ENCODE measurements around the gene ALOXE3. TPM values are rescaled to one million over a fixed set of nuclear protein-coding genes. Genes with fewer than 3 reads are reported as not detected.

The ALOXE3 gene
- total RNA-seq, 1 donor from 2014 or later = not detected

GRCh38 chr17:8159459-8160223, 41.3 kb upstream of the ALOXE3 start:
- Histone ChIP-seq H3K27ac (no peak overlapping the region), H3F3A (ENCODE audit: low read depth) (peaks cover 69% of the 10 kb centered on the region), H3K27me3 (no peaks in the 10 kb centered on the region), H3K9ac (no peak overlapping the region), H3K4me2 (no peak overlapping the region), H3K36me3 (peaks cover 4% of the 10 kb centered on the region), H3K4me3 (no peak overlapping the region), H3K4me1 (peaks cover 30% of the 10 kb centered on the region), H3K9me3 (ENCODE audit: low read depth) (no peaks in the 10 kb centered on the region), H3K79me2 (ENCODE audit: low read depth) (peaks cover 19% of the 10 kb centered on the region), H4K20me1 (ENCODE audit: low read depth) (peaks cover 39% of the 10 kb centered on the region), H2AFZ (replicated peaks) (no peak overlapping the region)
- H3K27me3 Mint-ChIP-seq (ENCODE audit: insufficient read depth, low read depth) = peaks cover 3% of the 10 kb centered on the region
- H3K36me3 Mint-ChIP-seq = peaks cover 7% of the 10 kb centered on the region
- no peaks in the 10 kb centered on the region for H3K9me3 Mint-ChIP-seq
- TF ChIP-seq EZH2phosphoT487 (IDR thresholded peaks at IDR 0.05) (no peak), CTCF (IDR thresholded peaks at IDR 0.05) (no peak), EZH2 (IDR thresholded peaks at IDR 0.05) (no peak)
- peaks cover 31% of the 10 kb centered on the region for H3K4me1 Mint-ChIP-seq
- H3K4me3 Mint-ChIP-seq = peak overlapping the region; percentile 62
- DNase-seq (ENCODE audit: low spot score) = no peak
- H3K27ac Mint-ChIP-seq = no peak overlapping the region

- H3K27ac Mint-ChIP-seq = no peak overlapping the region
- H3K4me1 Mint-ChIP-seq = peaks cover 29% of the 10 kb centered on the region
- H3F3A ChIP-seq (ENCODE audit: low read depth) = peaks cover 69% of the 10 kb centered on the region
- no peaks in the 10 kb centered on the region for H3K27me3 ChIP-seq
- DNase-seq (ENCODE audit: low spot score) = no peak
- peaks cover 5% of the 10 kb centered on the region for H3K27me3 Mint-ChIP-seq (ENCODE audit: insufficient read depth, low read depth)
- H3K36me3 ChIP-seq = peaks cover 4% of the 10 kb centered on the region
- no peaks in the 10 kb centered on the region for H3K9me3 ChIP-seq (ENCODE audit: low read depth)
- peaks cover 19% of the 10 kb centered on the region for H3K79me2 ChIP-seq (ENCODE audit: low read depth)
- H3K4me2 ChIP-seq = no peak overlapping the region
- H3K4me3 Mint-ChIP-seq = peak overlapping the region; percentile 71
- H3K36me3 Mint-ChIP-seq = peaks cover 7% of the 10 kb centered on the region
- no peak for TF ChIP-seq CTCF (IDR thresholded peaks at IDR 0.05)
- no peak for TF ChIP-seq EZH2phosphoT487 (IDR thresholded peaks at IDR 0.05)
- TF ChIP-seq EZH2 (IDR thresholded peaks at IDR 0.05) = no peak
- no peaks in the 10 kb centered on the region for H3K9me3 Mint-ChIP-seq
- H3K4me3 ChIP-seq = no peak overlapping the region
- peaks cover 28% of the 10 kb centered on the region for H3K4me1 ChIP-seq
- no peak overlapping the region for H2AFZ ChIP-seq (replicated peaks)
- peaks cover 39% of the 10 kb centered on the region for H4K20me1 ChIP-seq (ENCODE audit: low read depth)
- H3K9ac ChIP-seq = no peak overlapping the region
- H3K27ac ChIP-seq = no peak overlapping the region
Measured at GRCh38 chr17:8159032-8159400, 40.7 kb upstream of the ALOXE3 start.

GRCh38 chr17:8158267-8159031, 40.1 kb upstream of the ALOXE3 start:
- H3K4me3 ChIP-seq = no peak overlapping the region
- H4K20me1 ChIP-seq (ENCODE audit: low read depth) = peaks cover 39% of the 10 kb centered on the region
- H3K4me1 ChIP-seq = peaks cover 22% of the 10 kb centered on the region
- Mint-ChIP-seq H3K36me3 (peaks cover 7% of the 10 kb centered on the region), H3K9me3 (no peaks in the 10 kb centered on the region), H3K4me1 (peaks cover 28% of the 10 kb centered on the region), H3K27ac (no peak overlapping the region), H3K4me3 (peak overlapping the region; percentile 71), H3K27me3 (ENCODE audit: insufficient read depth, low read depth) (peaks cover 5% of the 10 kb centered on the region)
- H3K27me3 ChIP-seq = no peaks in the 10 kb centered on the region
- no peaks in the 10 kb centered on the region for H3K9me3 ChIP-seq (ENCODE audit: low read depth)
- no peak overlapping the region for H2AFZ ChIP-seq (replicated peaks)
- no peak overlapping the region for H3K4me2 ChIP-seq
- H3K79me2 ChIP-seq (ENCODE audit: low read depth) = peaks cover 19% of the 10 kb centered on the region
- peaks cover 4% of the 10 kb centered on the region for H3K36me3 ChIP-seq
- peak; percentile 87 for DNase-seq (ENCODE audit: low spot score)
- no peak overlapping the region for H3K9ac ChIP-seq
- peaks cover 71% of the 10 kb centered on the region for H3F3A ChIP-seq (ENCODE audit: low read depth)
- TF ChIP-seq EZH2 (IDR thresholded peaks at IDR 0.05) (no peak), CTCF (IDR thresholded peaks at IDR 0.05) (peak; percentile 84)
- no peak overlapping the region for H3K27ac ChIP-seq

All from neural progenitor cell (in vitro differentiated cells).